Tibial nerve (tissue), 4 donors: ENCODE measurements around the gene ABCC12. TPM values are rescaled to one million over a fixed set of nuclear protein-coding genes. Genes with fewer than 3 reads are reported as not detected.
"Not testable (repeated sequence)": the region's sequence is repeated elsewhere in the genome, so short reads cannot be mapped to it uniquely, and the experiment has no call there.

Experiments
- DNase-seq, 2 donors: peaks; one replicate each; pipeline ENCODE4 v3.0.0-alpha.2; 2019; ENCODE audit warnings: low spot score in 2 of 2
- H3K27ac ChIP-seq, 4 donors: fragments of 200-600 bp; sonication (generic) in 3 of 4; one replicate each; pipeline ENCODE4 v1.5.1; 2017 to 2019; ENCODE audit warnings: mild to moderate bottlenecking in 1 of 4
- H3K27me3 ChIP-seq, 2 donors: fragments of 200-600 bp; sonication (generic) in 1 of 2; one replicate each; pipeline versions ENCODE4 v1.5.1 to v1.6.0; 2017 to 2019
- H3K36me3 ChIP-seq, 3 donors: fragments of 200-600 bp; sonication (generic); one replicate each; pipeline ENCODE4 v1.5.1; 2018 to 2019
- H3K4me1 ChIP-seq, 4 donors: fragments of 200-600 bp; sonication (generic) in 3 of 4; one replicate each; pipeline ENCODE4 v1.5.1; 2017 to 2019
- H3K4me3 ChIP-seq, 4 donors: fragments of 200-600 bp; sonication (generic) in 3 of 4; one replicate each; pipeline ENCODE4 v1.5.1; 2017 to 2019; ENCODE audit warnings: mild to moderate bottlenecking in 1 of 4, moderate library complexity in 1 of 4
- H3K9me3 ChIP-seq, 4 donors: fragments of 200-600 bp; sonication (generic) in 3 of 4; one replicate each; pipeline ENCODE4 v1.5.1; 2017 to 2019
- EP300 ChIP-seq, 2 donors: sonication (generic); formaldehyde crosslinking; IDR thresholded peaks; one replicate each; pipeline ENCODE4 v1.6.1; 2017; ENCODE audit warnings: antibody characterized with exemption in 2 of 2, mild to moderate bottlenecking in 1 of 2
- POLR2A ChIP-seq, 2 donors: fragments of 450-650 bp; IDR thresholded peaks; one replicate each; pipeline ENCODE4 v1.6.1; 2017; ENCODE audit warnings: antibody characterized with exemption in 2 of 2, mild to moderate bottlenecking in 2 of 2, moderate library complexity in 2 of 2
- WGBS, 2 donors: methylation state at CpG; one replicate each; pipeline ENCODE4 v1.1.5; 2018; 5-methylcytosine and 5-hydroxymethylcytosine counted together
- total RNA-seq, 4 donors: library from RNA; depleted of rRNA; stranded (reverse); fragments of >200 nt; gene quantifications; one replicate each; pipeline ENCODE4 v1.1.0, GENCODE V29; 2016
- TF ChIP-seq, protein P1 (sequence below), 5 experiments: fragments of 200-600 bp in 3 of 5; fragments of 450-650 bp in 2 of 5; sonication (generic) in 3 of 5; IDR thresholded peaks; one replicate each; pipeline ENCODE4 v1.5.1; 2016 to 2019; ENCODE audit warnings: antibody characterized with exemption in 5 of 5, mild to moderate bottlenecking in 3 of 5, moderate library complexity in 2 of 5

The ABCC12 gene
- total RNA-seq, 4 donors from 2014 or later, result under 0.01 TPM; not detected in 3

DNA sequence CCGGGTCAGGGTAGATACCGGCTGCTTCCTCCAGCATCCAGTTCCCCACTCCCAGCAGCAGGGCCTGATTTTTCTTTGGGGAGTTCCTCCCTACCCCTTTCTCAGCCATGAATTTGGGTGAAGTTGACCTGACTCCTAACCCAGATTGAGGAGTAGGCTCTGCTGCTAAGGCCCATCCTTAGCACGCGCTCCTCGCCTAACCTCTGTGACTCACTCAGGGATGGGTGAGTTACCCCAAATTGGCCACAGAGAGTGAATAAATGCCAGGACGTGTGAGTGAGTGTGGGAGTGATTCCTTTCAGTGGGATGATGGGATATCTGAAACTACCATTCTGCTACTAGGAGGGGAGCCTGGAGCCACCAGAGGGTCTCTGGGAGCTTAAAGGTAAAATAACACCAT lies 28.9 kb upstream of the ABCC12 start:
- H3K4me3 ChIP-seq, result no peak overlapping the region
- TF ChIP-seq POLR2A (IDR thresholded peaks at IDR 0.05) (no peak), EP300 (IDR thresholded peaks at IDR 0.05) (no peak)
- TF ChIP-seq, protein P1, sequence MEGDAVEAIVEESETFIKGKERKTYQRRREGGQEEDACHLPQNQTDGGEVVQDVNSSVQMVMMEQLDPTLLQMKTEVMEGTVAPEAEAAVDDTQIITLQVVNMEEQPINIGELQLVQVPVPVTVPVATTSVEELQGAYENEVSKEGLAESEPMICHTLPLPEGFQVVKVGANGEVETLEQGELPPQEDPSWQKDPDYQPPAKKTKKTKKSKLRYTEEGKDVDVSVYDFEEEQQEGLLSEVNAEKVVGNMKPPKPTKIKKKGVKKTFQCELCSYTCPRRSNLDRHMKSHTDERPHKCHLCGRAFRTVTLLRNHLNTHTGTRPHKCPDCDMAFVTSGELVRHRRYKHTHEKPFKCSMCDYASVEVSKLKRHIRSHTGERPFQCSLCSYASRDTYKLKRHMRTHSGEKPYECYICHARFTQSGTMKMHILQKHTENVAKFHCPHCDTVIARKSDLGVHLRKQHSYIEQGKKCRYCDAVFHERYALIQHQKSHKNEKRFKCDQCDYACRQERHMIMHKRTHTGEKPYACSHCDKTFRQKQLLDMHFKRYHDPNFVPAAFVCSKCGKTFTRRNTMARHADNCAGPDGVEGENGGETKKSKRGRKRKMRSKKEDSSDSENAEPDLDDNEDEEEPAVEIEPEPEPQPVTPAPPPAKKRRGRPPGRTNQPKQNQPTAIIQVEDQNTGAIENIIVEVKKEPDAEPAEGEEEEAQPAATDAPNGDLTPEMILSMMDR (IDR thresholded peaks at IDR 0.05), result no peak
- no peaks in the 10 kb centered on the region for H3K9me3 ChIP-seq
- DNase-seq, result no peak
- H3K4me1 ChIP-seq, result no peaks in the 10 kb centered on the region
- 64 to 78% methylated on average over 6 of the region's 6 CpGs for WGBS, 2 donors
- no peaks in the 10 kb centered on the region for H3K36me3 ChIP-seq
- H3K27me3 ChIP-seq, result no peaks in the 10 kb centered on the region
- no peak overlapping the region for H3K27ac ChIP-seq

DNA sequence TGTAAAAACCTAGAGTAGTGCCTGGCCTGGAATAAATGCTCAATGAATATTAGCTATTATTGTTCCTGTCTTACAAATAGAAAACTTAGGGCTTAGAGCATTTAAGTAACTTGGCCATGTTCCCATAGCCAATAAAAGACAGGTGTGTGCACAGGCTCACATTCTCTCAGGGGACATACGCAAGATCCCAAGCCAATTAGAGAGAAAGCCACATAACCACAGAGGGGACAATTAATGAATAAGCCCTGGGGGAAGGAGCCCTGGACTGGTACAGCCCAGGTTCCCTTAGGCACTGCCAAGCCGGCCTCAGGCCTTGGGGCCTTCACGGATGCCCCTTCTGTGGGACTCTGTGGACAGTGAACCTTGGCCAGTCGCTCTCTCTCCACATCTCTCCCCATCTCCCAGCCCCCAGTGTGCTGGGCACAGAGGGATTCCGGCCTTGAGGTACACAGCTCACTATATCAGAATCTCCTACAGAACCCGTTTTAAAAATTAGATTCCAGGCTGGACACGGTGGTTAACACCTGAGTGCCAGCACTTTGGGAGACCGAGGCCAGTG lies 27.3 kb upstream of the ABCC12 start:
- Histone ChIP-seq H3K9me3 (no peaks in the 10 kb centered on the region), H3K27me3 (no peaks in the 10 kb centered on the region), H3K4me1 (no peaks in the 10 kb centered on the region), H3K27ac (no peak overlapping the region), H3K36me3 (no peaks in the 10 kb centered on the region), H3K4me3 (no peak overlapping the region)
- whole genome bisulfite sequencing, 2 donors, result 88 to 89% methylated on average over 8 of the region's 8 CpGs
- no peak for DNase-seq
- TF ChIP-seq EP300 (IDR thresholded peaks at IDR 0.05) (no peak), POLR2A (IDR thresholded peaks at IDR 0.05) (no peak)
- TF ChIP-seq, protein P1 (IDR thresholded peaks at IDR 0.05), result no peak

DNA sequence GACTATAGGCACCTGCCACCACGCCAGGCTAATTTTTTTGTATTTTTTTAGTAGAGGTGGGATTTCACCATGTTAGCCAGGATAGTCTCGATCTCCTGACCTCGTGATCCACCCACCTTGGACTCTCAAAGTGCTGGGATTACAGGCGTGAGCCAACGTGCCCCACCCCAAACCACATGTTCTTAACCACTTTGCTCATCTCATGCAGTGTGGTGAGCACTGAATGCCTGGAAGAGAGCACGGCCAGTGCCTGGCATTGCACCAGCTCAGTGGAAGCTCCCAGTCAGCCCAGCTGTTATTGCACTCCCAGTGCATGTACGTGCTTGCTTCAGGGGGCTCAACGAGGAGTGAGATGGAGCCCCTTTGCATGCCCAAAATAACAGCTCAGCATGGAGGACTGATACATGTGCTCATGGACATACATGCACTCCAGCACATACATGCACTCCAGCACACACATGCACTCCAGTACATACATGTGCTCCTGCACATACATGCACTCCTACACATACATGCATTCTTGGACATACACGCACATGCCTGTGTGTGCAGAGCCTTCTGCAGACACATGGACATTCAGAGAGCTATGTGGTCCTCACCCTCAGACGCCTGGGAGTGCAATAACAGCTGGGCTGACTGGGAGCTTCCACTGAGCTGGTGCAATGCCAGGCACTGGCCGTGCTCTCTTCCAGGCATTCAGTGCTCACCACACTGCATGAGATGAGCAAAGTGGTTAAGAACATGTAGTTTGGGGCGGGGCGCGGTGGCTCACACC lies 26.1 kb upstream of the ABCC12 start:
- 77 to 82% methylated on average over 14 of the region's 14 CpGs for whole genome bisulfite sequencing, 2 donors
- not testable (repeated sequence) for H3K36me3 ChIP-seq, H3K4me3 ChIP-seq, H3K4me1 ChIP-seq, H3K27ac ChIP-seq, H3K9me3 ChIP-seq, H3K27me3 ChIP-seq, DNase-seq

DNA sequence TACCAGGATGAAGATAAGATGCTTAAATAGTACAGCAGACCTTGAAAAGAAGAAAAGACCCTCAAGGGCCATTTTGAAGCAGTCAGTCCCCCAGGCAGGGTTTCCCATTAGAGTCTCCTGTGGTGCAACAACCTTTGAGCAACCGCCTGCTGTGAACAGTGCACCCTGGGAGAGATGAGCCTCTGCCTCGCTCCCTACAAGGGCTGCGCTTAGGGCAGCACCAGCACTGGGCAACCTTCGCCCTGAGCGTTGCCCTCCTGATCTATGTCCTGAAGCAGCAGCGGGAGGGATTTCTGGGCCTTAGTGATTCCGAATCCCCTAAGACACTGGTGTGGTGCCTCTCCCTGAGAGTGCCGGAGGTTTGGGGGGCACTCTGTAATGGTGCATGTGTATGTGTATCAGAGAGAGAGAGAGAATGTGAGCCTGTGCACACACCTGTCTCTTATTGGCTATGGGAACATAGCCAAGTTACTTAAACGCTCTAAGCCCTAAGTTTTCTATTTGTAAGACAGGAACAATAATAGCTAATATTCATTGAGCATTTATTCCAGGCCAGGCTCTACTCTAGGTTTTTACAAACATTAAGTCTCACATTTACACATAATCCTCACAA lies 25.2 kb upstream of the ABCC12 start:
- no peak for TF ChIP-seq POLR2A (IDR thresholded peaks at IDR 0.05)
- TF ChIP-seq, protein P1 (IDR thresholded peaks at IDR 0.05), result no peak
- 82 to 88% methylated on average over 7 to 9 of the region's 9 CpGs for WGBS, 2 donors

DNA sequence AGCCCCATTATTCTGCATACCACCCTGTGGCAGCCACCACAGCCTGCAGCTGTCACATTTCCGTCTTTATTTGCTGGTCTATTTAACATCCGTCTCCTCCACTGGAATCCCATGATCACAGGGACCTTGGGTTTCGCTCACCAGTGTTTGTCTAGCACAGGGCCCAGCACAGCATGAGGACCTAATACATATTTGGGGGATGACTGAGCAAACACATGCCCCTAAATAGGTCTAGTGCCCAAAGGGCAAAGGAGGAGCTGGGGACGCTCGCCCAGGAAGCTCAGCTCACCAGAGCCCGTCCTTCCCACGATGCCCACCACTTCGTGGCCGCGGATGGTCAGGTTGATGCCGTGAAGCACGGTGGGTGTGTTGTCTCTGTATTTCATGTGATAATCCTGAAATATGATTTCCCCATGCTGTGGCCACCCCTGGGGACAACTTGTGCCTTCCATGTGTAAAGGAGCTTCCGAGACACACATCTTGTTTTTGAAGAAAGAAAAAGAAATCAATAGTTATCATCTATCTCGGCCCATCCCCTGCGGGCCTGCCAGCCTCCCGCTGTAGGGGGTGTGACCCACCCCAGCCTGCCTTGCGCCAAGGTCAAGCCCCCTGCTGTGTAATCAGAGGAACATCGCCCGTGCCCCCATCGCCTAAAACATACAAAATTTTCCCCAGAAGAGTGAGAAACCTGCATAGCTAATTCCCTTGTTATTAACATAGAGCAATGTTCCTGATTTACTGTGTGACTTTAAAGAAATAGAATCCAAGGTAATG lies 21.0 kb upstream of the ABCC12 start:
- no peak overlapping the region for H3K27ac ChIP-seq
- no peak for TF ChIP-seq POLR2A (IDR thresholded peaks at IDR 0.05)
- TF ChIP-seq, protein P1 (IDR thresholded peaks at IDR 0.05), result no peak
- no peak for TF ChIP-seq EP300 (IDR thresholded peaks at IDR 0.05)
- no peaks in the 10 kb centered on the region for H3K9me3 ChIP-seq
- no peak for DNase-seq
- no peaks in the 10 kb centered on the region for H3K4me1 ChIP-seq
- no peaks in the 10 kb centered on the region for H3K36me3 ChIP-seq
- no peak overlapping the region for H3K4me3 ChIP-seq
- no peaks in the 10 kb centered on the region for H3K27me3 ChIP-seq
- WGBS, 2 donors, result 76 to 81% methylated on average over 20 of the region's 20 CpGs

More for the DNA sequence above, 25.2 kb upstream of the ABCC12 start:
- H3K9me3 ChIP-seq, result no peaks in the 10 kb centered on the region
- no peak overlapping the region for H3K4me3 ChIP-seq
- H3K27ac ChIP-seq, result no peak overlapping the region
- DNase-seq, result no peak
- H3K36me3 ChIP-seq, result no peaks in the 10 kb centered on the region
- H3K27me3 ChIP-seq, result no peaks in the 10 kb centered on the region
- no peaks in the 10 kb centered on the region for H3K4me1 ChIP-seq
